DOHH2 (cell line): ENCODE data around the gene CD93.

ENCODE experiments used
- H3F3A ChIP-seq: fragments of 200-600 bp; sonication (generic), shearing (Covaris generic); 2 replicates; pipeline ENCODE4 v1.6.0; 2016; ENCODE audit warnings: antibody characterized with exemption, mild to moderate bottlenecking; ENCODE audit not compliant: control insufficient read depth, insufficient read depth
- H3K27ac ChIP-seq: fragments of 200-600 bp; sonication (generic); 2 replicates; pipeline ENCODE4 v1.5.1; 2014; ENCODE audit warnings: low read depth, mild to moderate bottlenecking, low read length, moderate library complexity
- H3K27me3 ChIP-seq: fragments of 200-600 bp; sonication (generic); 2 replicates; pipeline ENCODE4 v1.6.1; 2014; ENCODE audit warnings: mild to moderate bottlenecking, low read length, mixed read lengths; ENCODE audit not compliant: control insufficient read depth
- H3K36me3 ChIP-seq: fragments of 200-600 bp; sonication (generic); 2 replicates; pipeline ENCODE4 v1.6.1; 2014; ENCODE audit warnings: mild to moderate bottlenecking, low read length, moderate library complexity, mixed read lengths; ENCODE audit not compliant: control insufficient read depth
- H3K4me1 ChIP-seq: fragments of 200-600 bp; sonication (generic); 2 replicates; pipeline ENCODE4 v1.6.1; 2014; ENCODE audit warnings: mild to moderate bottlenecking, low read length, mixed read lengths; ENCODE audit not compliant: control insufficient read depth
- H3K4me2 ChIP-seq: fragments of 200-600 bp; sonication (generic); 2 replicates; pipeline ENCODE4 v1.6.0; 2014; ENCODE audit warnings: mild to moderate bottlenecking, low read length, moderate library complexity
- H3K4me3 ChIP-seq: fragments of 200-600 bp; sonication (generic); 2 replicates; pipeline ENCODE4 v1.5.1; 2014; ENCODE audit warnings: mild to moderate bottlenecking, low read length, mixed read lengths
- H3K79me2 ChIP-seq: fragments of 200-600 bp; sonication (generic); 2 replicates; pipeline ENCODE4 v1.6.1; 2014; ENCODE audit warnings: mild to moderate bottlenecking, low read length, mixed read lengths; ENCODE audit not compliant: control insufficient read depth
- H3K9me2 ChIP-seq: fragments of 200-600 bp; sonication (generic); replicated peaks from 2 replicates; pipeline ENCODE4 v1.6.1; 2014; ENCODE audit warnings: mild to moderate bottlenecking, low read length, mixed read lengths; ENCODE audit not compliant: control insufficient read depth
- H3K9me3 ChIP-seq: fragments of 200-600 bp; sonication (generic); 2 replicates; pipeline ENCODE4 v1.6.1; 2014; ENCODE audit warnings: antibody characterized with exemption, low read length, mixed read lengths; ENCODE audit not compliant: control insufficient read depth, insufficient read depth
- H4K20me1 ChIP-seq: fragments of 200-600 bp; sonication (generic); 2 replicates; pipeline ENCODE4 v1.6.0; 2014; ENCODE audit warnings: low read depth, mild to moderate bottlenecking, antibody characterized with exemption, low read length, moderate library complexity; ENCODE audit not compliant: control insufficient read depth, insufficient read depth
- CTCF ChIP-seq: fragments of 200-600 bp; sonication (generic); IDR thresholded peaks from one replicate; pipeline ENCODE4 v1.5.1; 2014; ENCODE audit warnings: antibody characterized with exemption, mild to moderate bottlenecking, low read depth, low read length; ENCODE audit not compliant: poor library complexity, severe bottlenecking
- EZH2phosphoT487 ChIP-seq: fragments of 200-600 bp; sonication (generic); IDR thresholded peaks from 2 replicates; pipeline ENCODE4 v1.6.1; 2017; ENCODE audit warnings: borderline replicate concordance, mild to moderate bottlenecking, antibody characterized with exemption, low read length, moderate library complexity, mixed read lengths

CD93 gene

GRCh38 chr20:23047001-23047737 is 39.0 kb downstream of the CD93 start:
- no peak overlapping the region for H3K4me3 ChIP-seq
- no peak overlapping the region for H3K4me2 ChIP-seq
- H3F3A ChIP-seq, result no peaks in the 10 kb centered on the region
- H4K20me1 ChIP-seq, result no peaks in the 10 kb centered on the region
- H3K27ac ChIP-seq, result no peak overlapping the region
- TF ChIP-seq EZH2phosphoT487 (no peak), CTCF (no peak)
- no peaks in the 10 kb centered on the region for H3K4me1 ChIP-seq
- H3K9me3 ChIP-seq, result peaks cover 20% of the 10 kb centered on the region; the same call in 1 of the 2 replicates
- H3K36me3 ChIP-seq, result no peaks in the 10 kb centered on the region
- no peaks in the 10 kb centered on the region for H3K9me2 ChIP-seq
- H3K27me3 ChIP-seq, result no peaks in the 10 kb centered on the region
- no peaks in the 10 kb centered on the region for H3K79me2 ChIP-seq

GRCh38 chr20:23046431-23046830 is 39.7 kb downstream of the CD93 start:
- Histone ChIP-seq H3K27me3 (no peaks in the 10 kb centered on the region), H3K9me2 (no peaks in the 10 kb centered on the region), H3K36me3 (no peaks in the 10 kb centered on the region), H3K4me3 (no peak overlapping the region), H3K4me2 (no peak overlapping the region), H3K79me2 (no peaks in the 10 kb centered on the region), H3F3A (no peaks in the 10 kb centered on the region), H4K20me1 (no peaks in the 10 kb centered on the region), H3K4me1 (no peaks in the 10 kb centered on the region), H3K9me3 (peaks cover 20% of the 10 kb centered on the region; the same call in 1 of the 2 replicates), H3K27ac (no peak overlapping the region)
- TF ChIP-seq EZH2phosphoT487, result no peak
- TF ChIP-seq CTCF, result no peak

GRCh38 chr20:23043376-23043775 is 42.7 kb downstream of the CD93 start:
- no peak overlapping the region for H3K27ac ChIP-seq
- TF ChIP-seq CTCF, result no peak
- no peak for TF ChIP-seq EZH2phosphoT487
- no peak overlapping the region for H3K4me3 ChIP-seq
- no peak overlapping the region for H3K4me2 ChIP-seq
- H4K20me1 ChIP-seq, result no peaks in the 10 kb centered on the region
- no peaks in the 10 kb centered on the region for H3K79me2 ChIP-seq
- H3F3A ChIP-seq, result no peaks in the 10 kb centered on the region
- H3K27me3 ChIP-seq, result no peaks in the 10 kb centered on the region
- no peaks in the 10 kb centered on the region for H3K4me1 ChIP-seq
- no peaks in the 10 kb centered on the region for H3K36me3 ChIP-seq
- no peaks in the 10 kb centered on the region for H3K9me2 ChIP-seq
- peaks cover 8% of the 10 kb centered on the region; the same call in 1 of the 2 replicates for H3K9me3 ChIP-seq
